Osteoblast (primary cell): ENCODE results near the gene EGLN3. TPM values are rescaled to one million over a fixed set of nuclear protein-coding genes. Genes with fewer than 3 reads are reported as not detected.
"Not testable (repeated sequence)": the region's sequence is repeated elsewhere in the genome, so short reads cannot be mapped to it uniquely, and the experiment has no call there.

Experiments
- DNase-seq: peaks from one replicate; pipeline ENCODE4 v3.0.0; 2011; ENCODE audit warnings: low spot score, mixed read lengths; ENCODE audit not compliant: insufficient read length; ENCODE audit errors: missing footprints
- H2AFZ ChIP-seq: 2 replicates; pipeline ENCODE4 v1.6.0; 2011; ENCODE audit warnings: mild to moderate bottlenecking, low read length
- H3K27ac ChIP-seq: 2 replicates; pipeline ENCODE4 v1.5.1; 2011; ENCODE audit warnings: mild to moderate bottlenecking, low read depth, low read length, moderate library complexity
- H3K27me3 ChIP-seq: 2 replicates; pipeline ENCODE4 v1.6.0; 2012; ENCODE audit warnings: mild to moderate bottlenecking, control low read depth, inconsistent platforms, low read length, moderate library complexity; ENCODE audit not compliant: insufficient read depth
- H3K36me3 ChIP-seq: 2 replicates; pipeline ENCODE4 v1.5.1; 2011; ENCODE audit warnings: mild to moderate bottlenecking, low read length, control low read depth, moderate library complexity; ENCODE audit not compliant: insufficient read depth
- H3K4me1 ChIP-seq: 2 replicates; pipeline ENCODE4 v1.5.1; 2011; ENCODE audit warnings: mild to moderate bottlenecking, low read length, control low read depth, moderate library complexity; ENCODE audit not compliant: insufficient read depth
- H3K4me2 ChIP-seq: 2 replicates; pipeline ENCODE4 v1.6.0; 2011; ENCODE audit warnings: mild to moderate bottlenecking, low read length; ENCODE audit not compliant: insufficient read depth
- H3K4me3 ChIP-seq: fragments of 200-600 bp; sonication (generic); 3 replicates; pipeline ENCODE4 v1.5.1; 2012; ENCODE audit warnings: mild to moderate bottlenecking, low read length, inconsistent platforms; ENCODE audit not compliant: insufficient read depth
- H3K79me2 ChIP-seq: 2 replicates; pipeline ENCODE4 v1.6.0; 2012; ENCODE audit warnings: mild to moderate bottlenecking, low read length, control low read depth, inconsistent platforms; ENCODE audit not compliant: insufficient read depth
- H3K9me3 ChIP-seq: 2 replicates; pipeline ENCODE4 v1.5.1; 2011; ENCODE audit warnings: low read depth, low read length, control low read depth
- H4K20me1 ChIP-seq: 2 replicates; pipeline ENCODE4 v1.6.0; 2012; ENCODE audit warnings: mild to moderate bottlenecking, low read length, control low read depth; ENCODE audit not compliant: insufficient read depth
- total RNA-seq: library from RNA; depleted of rRNA; stranded (reverse); fragments of >200 nt; gene quantifications from 2 replicates; pipeline ENCODE4 v1.2.3, GENCODE V29; 2012
- TF ChIP-seq, protein P1 (sequence below): IDR thresholded peaks from 2 replicates; pipeline ENCODE4 v1.5.1; 2011; ENCODE audit warnings: mild to moderate bottlenecking, low read depth, low read length, moderate library complexity; ENCODE audit errors: extremely low read depth

EGLN3 gene
- total RNA-seq, 1 donor, result under 0.01 TPM

DNA sequence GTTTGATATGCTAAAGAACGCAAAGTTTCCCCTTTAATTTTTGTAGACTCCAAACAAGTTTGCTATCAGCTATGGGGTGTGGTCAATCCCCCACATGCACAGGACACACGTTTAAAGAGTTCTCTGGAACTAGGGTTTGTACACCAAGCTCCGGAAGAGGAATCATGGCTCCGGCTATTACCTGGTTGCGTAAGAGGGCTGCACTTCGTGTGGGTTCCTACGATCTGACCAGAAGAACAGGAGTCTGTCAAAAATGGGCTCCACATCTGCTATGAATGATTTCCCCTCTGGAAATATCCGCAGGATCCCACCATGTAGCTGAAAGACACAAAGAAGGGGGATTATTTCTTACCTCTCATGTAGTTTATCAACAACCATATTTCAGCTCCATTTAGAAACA is 22.0 kb downstream of the EGLN3 start:
- TF ChIP-seq, protein P1, sequence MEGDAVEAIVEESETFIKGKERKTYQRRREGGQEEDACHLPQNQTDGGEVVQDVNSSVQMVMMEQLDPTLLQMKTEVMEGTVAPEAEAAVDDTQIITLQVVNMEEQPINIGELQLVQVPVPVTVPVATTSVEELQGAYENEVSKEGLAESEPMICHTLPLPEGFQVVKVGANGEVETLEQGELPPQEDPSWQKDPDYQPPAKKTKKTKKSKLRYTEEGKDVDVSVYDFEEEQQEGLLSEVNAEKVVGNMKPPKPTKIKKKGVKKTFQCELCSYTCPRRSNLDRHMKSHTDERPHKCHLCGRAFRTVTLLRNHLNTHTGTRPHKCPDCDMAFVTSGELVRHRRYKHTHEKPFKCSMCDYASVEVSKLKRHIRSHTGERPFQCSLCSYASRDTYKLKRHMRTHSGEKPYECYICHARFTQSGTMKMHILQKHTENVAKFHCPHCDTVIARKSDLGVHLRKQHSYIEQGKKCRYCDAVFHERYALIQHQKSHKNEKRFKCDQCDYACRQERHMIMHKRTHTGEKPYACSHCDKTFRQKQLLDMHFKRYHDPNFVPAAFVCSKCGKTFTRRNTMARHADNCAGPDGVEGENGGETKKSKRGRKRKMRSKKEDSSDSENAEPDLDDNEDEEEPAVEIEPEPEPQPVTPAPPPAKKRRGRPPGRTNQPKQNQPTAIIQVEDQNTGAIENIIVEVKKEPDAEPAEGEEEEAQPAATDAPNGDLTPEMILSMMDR, result no peak
- Histone ChIP-seq H3K27me3 (no peaks in the 10 kb centered on the region), H3K4me3 (no peak overlapping the region), H4K20me1 (no peaks in the 10 kb centered on the region), H3K79me2 (no peaks in the 10 kb centered on the region), H3K9me3 (no peaks in the 10 kb centered on the region), H3K4me2 (no peak overlapping the region), H3K27ac (no peak overlapping the region), H3K36me3 (no peaks in the 10 kb centered on the region), H3K4me1 (no peaks in the 10 kb centered on the region), H2AFZ (no peak overlapping the region)
- no peak for DNase-seq

DNA sequence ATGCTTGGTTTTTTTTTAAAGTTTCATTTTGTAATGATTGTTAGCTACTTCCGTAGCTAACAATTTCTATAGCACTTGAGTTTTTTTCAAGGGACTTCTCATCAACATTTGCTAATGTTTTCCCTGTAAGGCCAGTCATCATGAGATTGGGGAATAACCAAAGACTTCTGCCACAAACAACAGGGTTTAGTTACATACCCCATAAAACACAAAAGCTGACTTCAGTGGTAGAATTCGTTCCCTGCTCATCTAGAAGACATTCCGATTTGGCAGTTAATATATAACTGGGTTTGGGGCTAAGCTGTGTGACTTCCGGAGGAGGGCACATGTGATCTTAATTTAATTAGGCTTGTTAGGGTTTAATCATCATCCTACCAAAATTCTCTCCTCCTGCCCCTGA is 22.9 kb downstream of the EGLN3 start:
- no peak for DNase-seq
- H3K27ac ChIP-seq, result no peak overlapping the region
- no peaks in the 10 kb centered on the region for H3K27me3 ChIP-seq
- H3K4me1 ChIP-seq, result no peaks in the 10 kb centered on the region
- no peaks in the 10 kb centered on the region for H3K36me3 ChIP-seq
- no peak overlapping the region for H3K4me2 ChIP-seq
- H4K20me1 ChIP-seq, result no peaks in the 10 kb centered on the region
- H3K79me2 ChIP-seq, result no peaks in the 10 kb centered on the region
- no peaks in the 10 kb centered on the region for H3K9me3 ChIP-seq
- no peak overlapping the region for H2AFZ ChIP-seq
- TF ChIP-seq, protein P1, result no peak
- no peak overlapping the region for H3K4me3 ChIP-seq

DNA sequence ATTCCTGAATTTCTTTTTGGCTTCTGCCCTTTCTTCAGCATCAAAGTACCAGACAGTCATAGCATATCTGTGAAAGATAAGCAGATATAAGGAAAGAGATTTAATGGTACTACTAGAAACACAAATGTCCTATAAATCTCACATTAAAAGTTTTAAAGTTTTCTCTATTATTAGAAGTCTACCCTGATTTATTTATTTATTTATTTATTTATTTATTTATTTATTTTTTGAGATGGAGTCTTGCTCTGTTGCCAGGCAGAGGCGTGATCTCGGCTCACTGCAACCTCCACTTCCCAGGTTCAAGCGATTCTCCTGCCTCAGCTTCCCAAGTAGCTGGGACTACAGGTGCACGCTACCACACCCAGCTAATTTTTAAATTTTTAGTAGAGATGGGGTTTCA is 23.9 kb downstream of the EGLN3 start:
- not testable (repeated sequence) for H3K79me2 ChIP-seq, H4K20me1 ChIP-seq, H2AFZ ChIP-seq, H3K4me3 ChIP-seq, H3K4me1 ChIP-seq, DNase-seq, H3K27me3 ChIP-seq, H3K36me3 ChIP-seq, H3K27ac ChIP-seq, H3K9me3 ChIP-seq, H3K4me2 ChIP-seq

DNA sequence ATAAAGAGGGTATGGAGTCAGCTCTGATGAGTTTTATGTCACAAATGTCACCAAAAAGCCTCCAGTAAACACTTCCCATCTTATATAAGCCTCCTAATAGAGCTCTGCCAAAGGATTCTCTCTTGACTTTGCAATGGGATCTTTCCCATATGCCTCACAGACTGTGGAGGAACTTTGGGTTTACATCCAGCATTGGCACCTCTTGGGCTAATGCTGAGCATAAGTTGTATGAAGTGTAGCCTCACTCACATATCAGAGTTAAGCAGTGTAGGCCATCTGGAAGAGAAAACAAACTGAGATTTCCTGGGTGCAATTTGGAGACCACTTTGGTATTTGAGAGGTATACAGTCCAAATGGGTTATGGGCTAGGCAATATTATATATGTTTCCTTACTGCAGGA is 24.9 kb downstream of the EGLN3 start:
- Histone ChIP-seq H2AFZ (no peak overlapping the region), H3K4me3 (no peak overlapping the region), H3K27me3 (no peaks in the 10 kb centered on the region), H3K4me2 (no peak overlapping the region), H3K27ac (no peak overlapping the region), H3K36me3 (no peaks in the 10 kb centered on the region), H3K79me2 (no peaks in the 10 kb centered on the region), H3K4me1 (no peaks in the 10 kb centered on the region), H3K9me3 (no peaks in the 10 kb centered on the region), H4K20me1 (no peaks in the 10 kb centered on the region)
- no peak for DNase-seq
- TF ChIP-seq, protein P1, result no peak
